ENCODE results near the gene POLR1D. TPM values are rescaled to one million over a fixed set of nuclear protein-coding genes. Genes with fewer than 3 reads are reported as not detected.

POLR1D gene
- total RNA-seq, 4 donors from 2014 or later, result 110 to 148 (median 124) TPM

DNA sequence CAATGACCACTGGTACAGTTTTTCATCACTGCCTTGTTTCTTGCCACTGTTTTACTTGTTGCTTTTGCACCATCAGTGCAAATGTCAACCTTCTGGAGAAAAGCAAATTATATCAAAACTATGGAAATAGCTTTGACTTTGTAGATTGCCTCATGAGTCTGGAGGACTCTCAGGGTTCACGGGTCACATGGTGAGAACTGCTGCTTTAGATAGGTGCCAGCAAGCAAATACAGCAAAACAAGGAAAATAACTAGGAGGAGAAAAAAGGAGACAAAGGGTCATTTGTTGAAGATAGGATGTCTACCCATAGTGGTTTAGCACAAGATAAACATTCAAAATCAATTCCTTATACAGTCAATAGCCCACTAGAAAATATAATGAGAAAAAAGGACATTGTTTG is 33.1 kb downstream of the POLR1D start:
- no peaks in the 10 kb centered on the region for H3K27me3 ChIP-seq
- H3K4me1 ChIP-seq, result peaks cover 3 to 24% (median 19%) of the 10 kb centered on the region in 4 donors
- DNase-seq (ENCODE audit: extremely low spot score), result no peak
- intact Hi-C loops (cut with DNase I), result no loop called here
- H3K4me3 ChIP-seq, result no peak overlapping the region
- no peak overlapping the region for H3K27ac ChIP-seq (replicated peaks in 1 of 4)
- no peak for TF ChIP-seq EP300 (IDR thresholded peaks at IDR 0.05)
- no peak for TF ChIP-seq POLR2A (IDR thresholded peaks at IDR 0.05; ENCODE audit: low read depth)
- TF ChIP-seq, protein P1, sequence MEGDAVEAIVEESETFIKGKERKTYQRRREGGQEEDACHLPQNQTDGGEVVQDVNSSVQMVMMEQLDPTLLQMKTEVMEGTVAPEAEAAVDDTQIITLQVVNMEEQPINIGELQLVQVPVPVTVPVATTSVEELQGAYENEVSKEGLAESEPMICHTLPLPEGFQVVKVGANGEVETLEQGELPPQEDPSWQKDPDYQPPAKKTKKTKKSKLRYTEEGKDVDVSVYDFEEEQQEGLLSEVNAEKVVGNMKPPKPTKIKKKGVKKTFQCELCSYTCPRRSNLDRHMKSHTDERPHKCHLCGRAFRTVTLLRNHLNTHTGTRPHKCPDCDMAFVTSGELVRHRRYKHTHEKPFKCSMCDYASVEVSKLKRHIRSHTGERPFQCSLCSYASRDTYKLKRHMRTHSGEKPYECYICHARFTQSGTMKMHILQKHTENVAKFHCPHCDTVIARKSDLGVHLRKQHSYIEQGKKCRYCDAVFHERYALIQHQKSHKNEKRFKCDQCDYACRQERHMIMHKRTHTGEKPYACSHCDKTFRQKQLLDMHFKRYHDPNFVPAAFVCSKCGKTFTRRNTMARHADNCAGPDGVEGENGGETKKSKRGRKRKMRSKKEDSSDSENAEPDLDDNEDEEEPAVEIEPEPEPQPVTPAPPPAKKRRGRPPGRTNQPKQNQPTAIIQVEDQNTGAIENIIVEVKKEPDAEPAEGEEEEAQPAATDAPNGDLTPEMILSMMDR (IDR thresholded peaks at IDR 0.05), result no peak
- no peak for TF ChIP-seq POLR2AphosphoS5 (IDR thresholded peaks at IDR 0.05)
- H3K36me3 ChIP-seq, result peaks cover 11 to 22% (median 18%) of the 10 kb centered on the region in 4 donors
- peaks cover 0 to 9% (median 6%) of the 10 kb centered on the region in 4 donors for H3K9me3 ChIP-seq
- WGBS, result 95% methylated on average over 1 of the region's 1 CpG

DNA sequence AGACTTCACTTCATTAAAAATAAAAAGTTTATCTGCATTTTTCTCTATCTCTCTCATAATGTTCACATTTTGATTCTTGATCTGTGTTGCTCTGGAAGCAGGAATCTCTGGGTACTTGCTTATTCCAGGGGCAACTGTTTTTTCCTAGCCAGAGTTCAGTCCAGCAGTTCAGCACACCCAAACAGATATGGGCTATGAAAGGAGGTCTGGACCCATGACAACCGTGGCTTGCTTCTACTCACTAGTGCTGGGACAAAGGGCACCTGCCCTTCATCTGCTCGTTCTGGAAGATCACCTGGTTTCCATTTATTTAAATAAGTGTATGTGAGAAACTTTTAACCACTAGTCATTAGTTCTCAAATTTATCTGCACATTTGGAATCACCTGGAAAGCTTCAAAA is 36.0 kb downstream of the POLR1D start:
- H3K4me3 ChIP-seq, result no peak overlapping the region
- H3K36me3 ChIP-seq, result no peaks in the 10 kb centered on the region
- WGBS, result 92% methylated on average over 2 of the region's 2 CpGs
- H3K4me1 ChIP-seq, result peaks cover 10 to 46% (median 35%) of the 10 kb centered on the region in 4 donors
- no peaks in the 10 kb centered on the region for H3K27me3 ChIP-seq
- no peaks in the 10 kb centered on the region for H3K9me3 ChIP-seq
- intact Hi-C loops (cut with DNase I), result no loop called here
- no peak for TF ChIP-seq POLR2AphosphoS5 (IDR thresholded peaks at IDR 0.05)
- TF ChIP-seq, protein P1 (IDR thresholded peaks at IDR 0.05), result no peak
- no peak for TF ChIP-seq EP300 (IDR thresholded peaks at IDR 0.05)
- no peak for TF ChIP-seq POLR2A (IDR thresholded peaks at IDR 0.05; ENCODE audit: low read depth)
- no peak overlapping the region for H3K27ac ChIP-seq (replicated peaks in 1 of 4)
- DNase-seq (ENCODE audit: extremely low spot score), result no peak

DNA sequence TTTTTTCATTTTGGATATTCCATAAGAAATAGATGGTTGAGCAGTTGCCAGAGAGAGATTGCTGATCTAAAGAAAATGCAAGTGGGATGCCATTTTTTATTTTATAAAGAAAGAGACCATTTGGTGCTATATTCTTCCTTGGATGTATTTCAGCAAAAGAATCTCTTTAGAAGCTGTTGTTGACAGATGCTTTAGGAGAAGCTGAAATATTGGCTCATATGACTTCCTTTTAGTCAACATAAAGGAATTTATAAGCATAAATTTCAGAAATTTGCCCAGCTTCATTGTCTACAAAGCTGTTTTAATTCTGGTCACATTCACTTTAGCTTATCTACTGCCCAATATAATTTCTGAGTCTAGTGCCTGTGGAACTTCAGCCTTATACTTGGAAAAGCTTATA is 36.9 kb downstream of the POLR1D start:
- peaks cover 16 to 53% (median 39%) of the 10 kb centered on the region in 4 donors for H3K4me1 ChIP-seq
- H3K9me3 ChIP-seq, result no peaks in the 10 kb centered on the region
- no peak overlapping the region for H3K27ac ChIP-seq (replicated peaks in 1 of 4)

DNA sequence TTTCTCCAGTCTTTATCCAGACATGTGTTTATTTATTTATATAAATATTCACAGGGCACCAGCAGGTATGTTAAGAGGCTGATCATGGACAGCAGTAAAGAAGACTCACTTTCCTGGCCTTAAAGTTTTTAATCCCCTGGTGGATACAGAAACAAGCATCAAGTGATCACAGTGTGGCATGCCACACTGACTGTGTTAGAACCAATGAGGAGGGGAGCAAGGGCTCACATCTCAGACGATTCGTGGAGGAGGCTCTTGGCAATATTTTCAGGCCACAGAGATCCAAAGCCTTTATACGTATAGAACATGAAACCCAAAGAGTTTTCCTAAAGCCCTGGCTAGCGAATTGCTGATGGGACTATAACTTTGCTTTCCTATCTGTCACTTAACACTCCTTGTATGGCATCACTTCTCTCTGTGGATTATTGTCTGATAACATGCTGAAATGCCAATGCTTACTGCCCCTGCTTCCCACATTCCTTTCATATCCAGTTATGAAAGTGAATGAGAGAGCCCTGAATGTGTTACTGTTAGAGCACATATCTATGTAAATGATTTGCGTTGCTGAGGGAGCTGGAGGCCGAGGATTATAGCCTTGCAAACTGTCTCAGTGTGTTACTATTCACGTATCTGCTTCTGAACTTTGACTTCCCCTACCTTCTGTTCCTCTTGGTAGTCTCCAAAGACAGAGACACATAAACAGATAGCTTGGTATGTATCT is 37.6 kb downstream of the POLR1D start:
- Histone ChIP-seq H3K4me1 (peaks cover 22 to 58% (median 39%) of the 10 kb centered on the region in 4 donors), H3K27ac (replicated peaks in 1 of 4) (no peak overlapping the region), H3K36me3 (no peaks in the 10 kb centered on the region), H3K4me3 (no peak overlapping the region), H3K9me3 (no peaks in the 10 kb centered on the region), H3K27me3 (no peaks in the 10 kb centered on the region)
- no peak for DNase-seq (ENCODE audit: extremely low spot score)
- intact Hi-C loops (cut with DNase I), result no loop called here
- TF ChIP-seq POLR2AphosphoS5 (IDR thresholded peaks at IDR 0.05), result no peak
- no peak for TF ChIP-seq EP300 (IDR thresholded peaks at IDR 0.05)
- TF ChIP-seq POLR2A (IDR thresholded peaks at IDR 0.05; ENCODE audit: low read depth), result no peak
- TF ChIP-seq, protein P1 (IDR thresholded peaks at IDR 0.05), result no peak
- 76% methylated on average over 7 of the region's 7 CpGs for WGBS

More for the DNA sequence above, 36.9 kb downstream of the POLR1D start:
- no peaks in the 10 kb centered on the region for H3K27me3 ChIP-seq
- no peak overlapping the region for H3K4me3 ChIP-seq
- intact Hi-C loops (cut with DNase I), result no loop called here
- TF ChIP-seq POLR2AphosphoS5 (IDR thresholded peaks at IDR 0.05) (no peak), POLR2A (IDR thresholded peaks at IDR 0.05; ENCODE audit: low read depth) (no peak), EP300 (IDR thresholded peaks at IDR 0.05) (no peak)
- TF ChIP-seq, protein P1 (IDR thresholded peaks at IDR 0.05), result no peak
- DNase-seq (ENCODE audit: extremely low spot score), result no peak
- no peaks in the 10 kb centered on the region for H3K36me3 ChIP-seq
